ENCODE results near the gene KRTAP10-5. TPM values are rescaled to one million over a fixed set of nuclear protein-coding genes. Genes with fewer than 3 reads are reported as not detected.
"Not testable (repeated sequence)": the region's sequence is repeated elsewhere in the genome, so short reads cannot be mapped to it uniquely, and the experiment has no call there.

KRTAP10-5 gene
- total RNA-seq, 3 donors from 2014 or later (not counting 1 experiment from before 2014, with no cell fraction given), result not detected

- no peak for TF ChIP-seq CTCF (IDR thresholded peaks at IDR 0.05)
- H3K4me1 ChIP-seq (ENCODE audit: control insufficient read depth, insufficient read depth, low read length), result no peaks in the 10 kb centered on the region
- Mint-ChIP-seq H3K4me3 (no peak overlapping the region), H3K4me1 (peaks cover under 1 to 17% of the 10 kb centered on the region in 2 donors), H3K9me3 (peaks cover 0 to 5% of the 10 kb centered on the region in 2 donors), H3K27me3 (ENCODE audit: low read depth in 2 of 2) (peaks cover 33 to 40% of the 10 kb centered on the region in 2 donors), H3K27ac (no peak overlapping the region), H3K36me3 (peaks cover 5% of the 10 kb centered on the region)
- no peaks in the 10 kb centered on the region for H3K36me3 ChIP-seq (ENCODE audit: control insufficient read depth, insufficient read depth, low read length)
- intact Hi-C loops (cut with micrococcal nuclease), result no loop called here
- DNase-seq (no peak), ATAC-seq (no peak)
- H3K27ac ChIP-seq (ENCODE audit: low read length), result no peak overlapping the region
- no peak overlapping the region for H3K4me3 ChIP-seq (ENCODE audit: low read length)
- H3K27me3 ChIP-seq (ENCODE audit: control insufficient read depth, insufficient read depth, low read length), result no peaks in the 10 kb centered on the region
- H3K9me3 ChIP-seq (ENCODE audit: control insufficient read depth, insufficient read depth, low read length), result peaks cover 2% of the 10 kb centered on the region
- 92% methylated on average over 20 of the region's 20 CpGs for WGBS (ENCODE audit: insufficient coverage)
These were observed 4.9 kb downstream of the KRTAP10-5 start for GRCh38 chr21:44575307-44576024.

GRCh38 chr21:44574457-44575306 lies 5.7 kb downstream of the KRTAP10-5 start:
- H3K9me3 Mint-ChIP-seq, result peaks cover 0 to 2% of the 10 kb centered on the region in 2 donors
- no peaks in the 10 kb centered on the region for H3K27me3 ChIP-seq (ENCODE audit: control insufficient read depth, insufficient read depth, low read length)
- H3K36me3 ChIP-seq (ENCODE audit: control insufficient read depth, insufficient read depth, low read length), result no peaks in the 10 kb centered on the region
- intact Hi-C loops (cut with micrococcal nuclease), result no loop called here
- H3K4me3 Mint-ChIP-seq, result no peak overlapping the region
- no peak overlapping the region for H3K27ac ChIP-seq (ENCODE audit: low read length)
- no peaks in the 10 kb centered on the region for H3K4me1 ChIP-seq (ENCODE audit: control insufficient read depth, insufficient read depth, low read length)
- H3K27me3 Mint-ChIP-seq (ENCODE audit: low read depth in 2 of 2), result peaks cover 30 to 33% of the 10 kb centered on the region in 2 donors
- DNase-seq (no peak), ATAC-seq (no peak)
- H3K4me1 Mint-ChIP-seq, result peaks cover 0 to 11% of the 10 kb centered on the region in 2 donors
- WGBS (ENCODE audit: insufficient coverage), result 45% methylated on average over 21 of the region's 21 CpGs
- no peak for TF ChIP-seq CTCF (IDR thresholded peaks at IDR 0.05)
- H3K9me3 ChIP-seq (ENCODE audit: control insufficient read depth, insufficient read depth, low read length), result peaks cover 2% of the 10 kb centered on the region
- peaks cover 5% of the 10 kb centered on the region for H3K36me3 Mint-ChIP-seq
- no peak overlapping the region for H3K4me3 ChIP-seq (ENCODE audit: low read length)
- no peak overlapping the region for H3K27ac Mint-ChIP-seq

GRCh38 chr21:44573630-44574456 lies 6.6 kb downstream of the KRTAP10-5 start, which contains the start of gene KRTAP10-4:
Gene KRTAP10-4 (plus strand): TSS chr21:44573729. CDS start chr21:44573759, 30 bp downstream.
- H3K27ac ChIP-seq (ENCODE audit: low read length); ATAC-seq; H3K9me3 Mint-ChIP-seq; H3K27me3 ChIP-seq (ENCODE audit: control insufficient read depth, insufficient read depth, low read length); H3K4me1 ChIP-seq (ENCODE audit: control insufficient read depth, insufficient read depth, low read length); H3K36me3 ChIP-seq (ENCODE audit: control insufficient read depth, insufficient read depth, low read length); DNase-seq; H3K27ac Mint-ChIP-seq; H3K4me3 ChIP-seq (ENCODE audit: low read length); H3K36me3 Mint-ChIP-seq; intact Hi-C loops (cut with micrococcal nuclease); H3K9me3 ChIP-seq (ENCODE audit: control insufficient read depth, insufficient read depth, low read length); H3K4me3 Mint-ChIP-seq: not testable (repeated sequence)
- 81% methylated on average over 21 of the region's 25 CpGs for WGBS (ENCODE audit: insufficient coverage)
- Mint-ChIP-seq H3K27me3 (ENCODE audit: low read depth in 2 of 2) (peaks cover 32 to 39% of the 10 kb centered on the region in 2 donors), H3K4me1 (peaks cover 0 to 11% of the 10 kb centered on the region in 2 donors)
